IPS DF 4.7 (cell line): ENCODE measurements around the gene KRT76.

Experiments
- DNase-seq: peaks from one replicate; pipeline ENCODE4 v3.0.0-alpha.2; 2013; ENCODE audit warnings: low spot score; ENCODE audit errors: extremely low read depth

Gene KRT76

DNA sequence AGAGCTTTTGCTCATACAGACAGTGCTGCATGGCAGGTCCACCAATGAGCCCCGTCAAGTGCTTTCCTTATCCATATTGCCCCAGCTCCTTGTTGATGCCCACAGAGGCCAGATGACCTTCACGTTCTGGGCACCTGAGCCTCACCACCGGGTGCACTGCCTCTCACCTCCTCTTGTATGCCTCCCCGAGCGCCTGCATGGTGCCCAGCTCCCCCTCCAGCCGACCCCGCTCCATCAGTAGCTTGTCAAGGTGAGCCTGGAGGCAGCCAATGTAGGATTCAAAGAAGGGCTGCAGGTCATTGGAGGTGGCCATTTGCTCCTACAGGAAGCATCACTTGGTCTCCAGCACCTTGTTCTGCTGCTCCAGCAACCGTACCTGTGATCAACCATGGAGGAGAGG is 42.0 kb downstream of the KRT76 start:
- DNase-seq: no peak

DNA sequence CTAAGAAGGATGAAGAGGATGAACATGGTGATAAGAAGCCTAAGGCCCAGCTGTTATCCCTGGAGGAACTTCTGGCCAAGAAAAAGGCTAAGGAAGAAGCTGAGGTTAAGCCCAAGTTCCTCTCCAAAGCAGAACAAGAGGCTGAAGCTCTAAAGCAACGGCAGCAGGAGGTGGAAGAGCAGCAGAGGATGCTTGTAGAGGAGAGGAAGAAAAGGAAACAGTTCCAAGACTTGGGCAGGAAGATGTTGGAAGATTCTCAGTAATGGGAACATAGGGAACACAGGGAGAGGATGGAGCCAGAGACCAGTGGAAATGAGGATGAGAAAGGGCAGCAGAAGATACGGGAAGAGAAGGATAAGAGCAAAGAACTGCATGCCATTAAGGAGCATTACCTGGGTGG is 46.4 kb downstream of the KRT76 start:
- no peak for DNase-seq

DNA sequence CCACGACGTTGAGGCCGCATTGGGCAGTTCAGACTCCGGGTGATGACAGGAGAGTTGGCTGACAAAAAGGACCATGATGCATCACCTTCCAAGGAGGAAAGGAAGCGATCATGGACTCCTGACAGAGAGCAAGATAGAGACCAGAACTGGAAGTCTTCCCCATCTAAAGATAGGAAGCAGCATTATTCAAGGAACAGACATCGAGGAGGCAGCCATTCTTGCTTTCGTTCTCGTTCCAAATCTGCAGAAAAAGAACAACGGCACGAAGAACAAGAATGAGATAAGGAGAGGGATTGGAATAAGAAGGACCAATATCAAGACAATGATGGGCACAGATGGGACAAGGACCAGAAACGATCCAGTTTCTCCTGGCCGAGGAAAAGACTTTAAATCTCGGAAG is 46.8 kb downstream of the KRT76 start:
- DNase-seq: no peak

DNA sequence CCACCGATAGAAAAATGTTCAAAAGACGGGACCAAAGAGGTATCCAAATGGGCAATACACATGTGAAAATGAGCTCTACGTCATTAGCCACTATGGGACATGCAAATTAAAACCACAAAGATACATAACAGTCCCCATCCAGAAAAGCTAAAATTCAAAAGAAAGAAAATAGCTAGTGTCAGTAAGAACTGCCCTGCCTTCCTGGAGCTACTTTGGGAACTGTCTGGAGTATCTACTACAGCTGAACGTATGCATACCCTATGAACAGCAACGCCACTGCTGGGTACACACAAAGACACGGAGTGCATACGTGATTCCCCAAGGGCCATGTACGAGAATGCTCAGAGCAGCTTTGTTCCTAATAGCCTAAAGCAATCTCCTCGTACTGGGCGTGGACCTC is 48.0 kb downstream of the KRT76 start:
- no peak for DNase-seq

DNA sequence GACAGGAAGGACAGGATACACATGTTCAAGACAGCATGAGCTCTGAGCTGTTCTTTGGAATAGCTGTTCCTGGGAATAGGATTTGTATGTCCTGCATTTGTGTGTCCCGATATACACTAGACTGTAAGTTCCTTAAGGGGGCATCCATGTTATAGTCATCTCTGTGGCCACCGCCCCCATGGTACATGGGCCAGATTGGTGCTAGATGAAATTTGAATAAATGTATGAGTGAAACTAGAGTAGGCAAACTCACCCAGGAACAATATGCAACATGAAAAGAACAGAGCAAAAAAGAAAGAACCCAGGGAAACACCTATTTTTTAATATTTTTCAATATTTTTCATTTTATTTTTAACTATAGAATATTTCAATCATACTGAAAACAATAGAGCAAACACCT is 48.8 kb downstream of the KRT76 start:
- no peak for DNase-seq

DNA sequence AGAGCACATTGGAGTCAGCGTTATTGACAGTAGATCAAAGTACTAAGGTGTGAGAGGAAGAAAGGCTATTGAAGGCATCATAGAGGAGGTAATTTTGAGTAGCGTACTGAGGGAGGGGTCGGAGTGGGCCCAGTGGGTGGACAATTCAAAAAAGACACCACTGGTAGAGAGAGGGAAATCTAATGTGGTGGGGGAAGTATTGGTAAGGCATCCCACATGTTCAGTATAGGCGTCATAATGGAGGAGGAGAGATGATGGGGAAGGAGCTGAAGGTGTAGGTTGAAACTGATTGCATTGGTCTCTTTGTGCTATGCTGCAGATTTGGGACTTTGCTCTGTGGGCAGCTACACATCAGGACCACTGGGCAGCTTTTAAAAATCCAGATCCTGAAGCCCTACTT is 50.1 kb downstream of the KRT76 start:
- no peak for DNase-seq

DNA sequence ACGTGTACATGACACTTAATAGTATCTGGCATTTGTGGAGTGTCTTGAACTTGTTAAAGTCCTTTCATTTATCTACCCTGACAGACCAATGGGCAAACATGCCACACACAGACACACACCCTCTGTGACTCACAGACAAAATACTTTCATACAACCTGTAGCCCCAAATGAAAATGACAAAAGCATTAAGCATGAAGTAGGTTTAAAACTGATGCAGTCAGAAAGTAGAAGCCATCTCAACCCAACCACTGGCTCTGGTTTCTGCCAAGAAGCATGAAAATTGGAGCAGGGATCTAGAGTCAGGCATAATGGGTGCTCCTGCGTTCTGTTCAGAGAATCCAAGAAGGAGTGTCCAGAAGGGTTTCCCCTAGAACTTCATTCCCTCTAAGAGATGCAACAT is 50.7 kb downstream of the KRT76 start:
- DNase-seq: no peak

DNA sequence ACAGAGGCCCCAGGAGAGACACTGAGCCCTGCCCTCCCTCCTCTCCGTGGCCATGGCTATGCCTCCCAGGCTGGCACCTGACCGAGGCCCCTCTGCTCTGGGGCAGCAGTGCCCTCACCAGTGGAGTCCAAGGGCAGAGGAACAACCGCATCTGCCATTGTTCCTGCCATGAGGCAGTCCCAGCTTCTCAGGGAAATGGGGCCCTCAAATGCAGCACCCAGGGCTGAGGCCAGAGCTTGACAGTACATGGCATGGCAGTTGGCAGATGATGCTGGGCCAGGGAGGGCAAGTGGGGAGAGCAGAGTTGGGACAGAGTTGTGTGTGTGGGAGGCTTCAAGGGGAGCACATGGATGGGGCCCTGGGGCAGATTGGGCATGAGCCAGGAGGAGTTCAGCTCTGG is 52.8 kb downstream of the KRT76 start:
- no peak for DNase-seq

DNA sequence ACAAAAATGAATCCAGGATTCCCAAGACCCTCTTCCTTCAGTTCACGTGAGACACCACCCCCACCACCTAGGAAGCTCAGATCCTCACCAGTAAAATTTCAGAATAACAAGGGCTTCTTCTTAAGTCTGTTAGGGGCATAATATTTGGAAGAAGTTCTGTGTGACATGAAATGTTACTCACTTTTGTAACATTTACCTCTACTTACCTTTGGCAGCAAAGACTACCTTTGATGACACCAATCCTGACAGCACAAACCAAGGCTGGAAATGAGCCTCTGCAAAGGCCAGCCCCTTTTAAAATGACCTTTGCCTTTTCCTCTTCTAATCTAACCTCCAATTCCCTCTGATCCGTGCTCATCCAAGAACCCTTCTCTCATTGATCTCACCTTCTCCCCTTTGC is 54.5 kb downstream of the KRT76 start:
- DNase-seq: no peak

DNA sequence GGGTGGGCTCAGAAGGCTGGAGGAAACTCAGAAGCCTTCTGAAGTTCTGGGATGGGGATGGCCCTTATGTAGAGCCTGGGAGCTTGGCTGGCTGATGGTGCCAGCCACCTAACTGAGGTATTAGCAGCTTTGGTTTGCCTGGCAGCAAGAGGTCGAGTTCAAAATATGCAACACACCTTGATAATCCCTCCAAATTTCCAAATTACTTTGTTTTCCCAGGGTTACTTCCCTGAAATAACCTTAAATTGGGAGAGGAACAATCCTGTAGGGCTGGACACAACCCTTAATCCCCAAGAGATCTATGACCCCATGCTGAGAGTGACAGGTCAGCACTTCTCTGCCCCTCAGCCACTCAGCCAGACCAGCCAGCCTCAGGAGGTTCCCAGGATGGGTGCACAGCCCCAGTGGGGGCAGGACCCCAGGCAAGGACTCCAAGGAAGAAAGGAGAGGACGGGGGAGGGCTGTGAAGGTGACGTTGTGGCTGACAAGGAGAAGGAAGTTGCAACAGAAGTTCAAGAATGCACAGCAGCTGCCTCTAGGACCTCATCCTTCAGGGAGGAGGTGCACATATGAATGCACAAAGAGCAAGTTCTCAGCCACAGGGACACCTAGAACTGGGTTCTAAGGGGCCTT is 55.2 kb downstream of the KRT76 start:
- no peak for DNase-seq

DNA sequence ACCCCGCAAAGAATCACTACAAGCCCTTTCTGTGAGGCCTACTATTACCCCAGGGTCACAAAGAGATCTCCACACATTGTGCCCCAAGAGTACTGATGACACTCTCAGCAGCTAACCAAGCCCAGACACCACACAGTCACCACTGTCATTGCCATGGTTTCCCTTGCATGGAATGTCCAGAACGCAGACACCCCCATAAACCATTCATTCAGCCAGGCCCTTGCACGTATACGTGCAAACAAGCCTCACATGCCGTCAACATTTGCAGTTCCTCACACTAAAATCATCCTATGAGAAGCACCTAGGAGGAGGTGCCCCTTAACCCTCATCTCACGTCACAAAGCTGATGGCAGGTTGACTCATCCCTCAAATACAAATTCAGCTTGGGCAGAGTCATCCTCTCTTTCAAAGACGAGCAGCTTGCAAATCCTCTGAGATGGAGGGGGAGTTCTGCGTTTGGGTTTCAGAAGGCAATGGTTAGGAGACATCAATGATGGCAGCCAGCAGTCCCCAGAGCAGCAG is 56.7 kb downstream of the KRT76 start:
- no peak for DNase-seq
